ENCODE measurements around the gene CA7.
"Not testable (repeated sequence)": the region's sequence is repeated elsewhere in the genome, so short reads cannot be mapped to it uniquely, and the experiment has no call there.

CA7 gene

DNA sequence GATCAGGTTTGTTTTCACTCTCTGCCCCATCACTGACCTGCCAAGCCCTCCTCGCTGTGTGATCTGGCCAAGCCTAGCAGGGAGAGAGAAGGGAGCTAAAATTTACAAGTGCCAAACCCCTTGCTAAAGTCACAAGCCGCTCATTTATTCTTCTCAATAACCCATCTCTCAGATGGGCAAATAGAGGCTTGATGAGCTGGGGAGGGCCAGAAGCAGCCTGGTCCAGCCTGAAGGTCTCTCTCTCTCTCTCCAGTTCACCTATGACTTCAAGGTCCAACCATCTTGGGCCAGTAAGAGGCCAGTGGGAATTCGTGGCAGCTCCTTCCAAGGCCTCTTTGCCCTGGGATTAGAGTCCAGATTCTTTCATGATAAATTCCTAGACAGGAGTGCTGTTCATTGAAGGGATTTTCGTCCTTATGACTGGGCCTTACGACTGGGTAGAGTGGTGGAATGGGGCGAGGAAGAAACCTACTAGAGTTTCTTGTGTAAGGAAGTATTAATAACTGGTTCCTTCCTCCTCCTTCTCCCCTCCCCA lies 3.4 kb downstream of the CA7 start:
- DNase-seq: no peak

DNA sequence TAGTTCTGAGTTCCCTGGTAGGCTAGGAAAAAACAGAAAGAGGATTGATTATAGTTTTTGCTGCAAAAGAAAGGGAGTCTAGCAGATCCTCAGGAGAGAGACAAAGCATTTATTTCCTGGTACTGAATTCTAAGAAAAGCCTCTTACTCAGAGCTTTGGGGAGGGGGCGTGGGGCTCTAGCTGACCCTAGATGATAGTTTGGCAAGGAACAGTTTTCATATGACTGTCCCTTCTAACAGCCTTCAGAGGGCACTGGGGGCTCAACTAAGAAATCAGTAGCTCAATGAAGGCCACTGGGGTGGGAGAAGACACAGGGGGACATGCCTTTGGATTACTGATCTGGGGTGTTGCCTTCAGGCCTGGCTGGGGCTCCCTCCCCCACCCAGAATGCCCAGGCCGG lies 4.0 kb downstream of the CA7 start:
- DNase-seq: no peak

DNA sequence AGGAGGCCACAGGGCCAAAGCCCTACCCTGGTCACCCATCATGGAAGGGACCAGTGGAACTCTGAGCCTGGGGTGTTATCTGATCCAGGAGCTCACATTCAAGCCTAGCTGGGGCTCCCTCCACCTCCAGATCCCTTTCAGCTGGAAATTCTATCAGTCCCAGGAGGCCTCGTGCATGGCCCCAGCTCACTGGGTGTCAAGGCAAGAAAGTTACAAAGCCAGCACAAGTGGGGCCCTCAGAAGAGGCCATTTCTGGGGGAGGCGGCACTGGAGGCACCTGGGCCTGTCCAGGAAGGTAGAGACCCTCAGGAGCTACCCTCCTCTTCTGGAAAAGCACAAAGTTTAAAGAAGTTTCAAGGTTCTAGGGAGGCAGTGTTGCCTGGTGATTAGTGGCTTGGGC lies 4.8 kb downstream of the CA7 start:
- DNase-seq: no peak

DNA sequence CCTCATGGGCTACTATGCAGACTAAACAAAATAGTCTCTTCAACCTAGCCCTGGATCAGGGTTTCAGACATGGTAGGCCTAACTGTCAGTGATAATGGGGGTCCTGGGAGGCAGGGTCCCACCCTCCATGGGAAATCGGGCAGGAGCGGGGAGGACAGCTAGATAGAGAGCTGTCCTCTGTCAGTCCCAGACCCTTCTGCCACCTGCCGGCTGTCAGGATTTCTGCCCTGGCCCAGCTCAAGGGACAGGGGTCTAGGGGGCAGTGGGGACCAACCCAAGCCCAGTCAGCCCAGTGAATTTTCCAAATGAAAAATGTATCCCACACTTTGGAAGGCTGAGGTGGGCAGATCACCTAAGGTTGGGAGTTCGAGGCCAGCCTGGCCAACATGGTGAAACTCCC lies 5.3 kb downstream of the CA7 start:
- no peak for DNase-seq

DNA sequence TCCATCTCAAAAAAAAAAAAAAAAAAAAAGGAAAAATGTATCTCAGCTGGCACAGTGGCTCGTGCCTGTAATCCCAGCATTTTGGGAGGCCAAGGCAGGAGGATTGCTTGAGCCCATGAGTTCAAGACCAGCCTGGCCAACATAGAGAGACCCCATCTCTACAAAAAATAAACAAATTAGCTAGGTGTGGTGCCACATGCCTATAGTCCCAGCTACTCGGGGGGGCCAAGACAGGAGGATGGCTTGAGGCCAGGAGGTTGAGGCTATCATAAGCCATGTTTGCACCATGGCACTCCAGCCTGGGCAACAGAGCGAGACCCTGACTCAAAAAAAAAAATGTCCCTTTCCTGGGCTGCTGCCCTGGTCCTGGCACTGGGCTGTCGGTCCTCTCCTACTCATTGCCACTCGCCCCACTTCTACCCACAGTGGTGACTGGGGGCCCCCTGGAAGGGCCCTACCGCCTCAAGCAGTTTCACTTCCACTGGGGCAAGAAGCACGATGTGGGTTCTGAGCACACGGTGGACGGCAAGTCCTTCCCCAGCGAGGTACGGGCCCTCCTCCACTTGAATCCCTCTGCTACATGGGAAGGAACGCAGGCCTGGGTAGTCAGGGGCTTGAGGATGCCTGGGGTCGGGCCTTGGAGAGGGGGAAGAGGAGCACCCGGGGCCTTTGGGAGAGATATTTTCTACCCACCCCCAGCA lies 6.1 kb downstream of the CA7 start:
- no peak for DNase-seq

DNA sequence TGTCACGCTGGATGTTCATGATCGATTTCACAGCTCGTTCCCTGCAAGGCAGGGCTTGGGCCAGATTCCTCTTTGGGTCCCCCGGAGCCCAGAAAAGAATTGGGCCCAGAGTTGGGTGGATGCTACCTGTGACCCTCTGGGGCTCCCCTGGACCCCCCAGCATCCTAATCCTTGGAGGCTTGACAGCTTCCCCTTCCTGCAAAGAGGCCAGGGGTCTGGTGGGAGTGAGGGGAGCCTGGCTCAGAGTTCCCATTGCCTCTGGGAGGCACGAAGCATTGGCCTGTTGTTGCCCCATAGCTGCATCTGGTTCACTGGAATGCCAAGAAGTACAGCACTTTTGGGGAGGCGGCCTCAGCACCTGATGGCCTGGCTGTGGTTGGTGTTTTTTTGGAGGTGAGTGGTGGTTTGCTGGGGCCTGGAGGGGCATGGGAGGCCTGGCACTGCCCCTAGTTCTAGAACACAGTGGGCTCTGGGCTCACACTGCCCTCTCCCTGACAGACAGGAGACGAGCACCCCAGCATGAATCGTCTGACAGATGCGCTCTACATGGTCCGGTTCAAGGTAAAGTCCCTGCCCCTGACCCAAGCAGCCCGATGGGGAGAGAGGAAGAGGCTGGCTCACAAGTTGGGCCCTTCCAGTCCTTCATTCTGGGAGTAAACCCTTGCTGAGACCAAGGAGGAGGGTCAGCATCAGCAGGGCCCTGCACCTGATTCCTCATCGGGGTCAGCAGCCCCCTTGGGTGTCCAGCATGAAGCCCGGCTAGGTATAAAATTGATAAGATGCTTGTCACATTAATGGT lies 7.2 kb downstream of the CA7 start:
- DNase-seq: no peak

DNA sequence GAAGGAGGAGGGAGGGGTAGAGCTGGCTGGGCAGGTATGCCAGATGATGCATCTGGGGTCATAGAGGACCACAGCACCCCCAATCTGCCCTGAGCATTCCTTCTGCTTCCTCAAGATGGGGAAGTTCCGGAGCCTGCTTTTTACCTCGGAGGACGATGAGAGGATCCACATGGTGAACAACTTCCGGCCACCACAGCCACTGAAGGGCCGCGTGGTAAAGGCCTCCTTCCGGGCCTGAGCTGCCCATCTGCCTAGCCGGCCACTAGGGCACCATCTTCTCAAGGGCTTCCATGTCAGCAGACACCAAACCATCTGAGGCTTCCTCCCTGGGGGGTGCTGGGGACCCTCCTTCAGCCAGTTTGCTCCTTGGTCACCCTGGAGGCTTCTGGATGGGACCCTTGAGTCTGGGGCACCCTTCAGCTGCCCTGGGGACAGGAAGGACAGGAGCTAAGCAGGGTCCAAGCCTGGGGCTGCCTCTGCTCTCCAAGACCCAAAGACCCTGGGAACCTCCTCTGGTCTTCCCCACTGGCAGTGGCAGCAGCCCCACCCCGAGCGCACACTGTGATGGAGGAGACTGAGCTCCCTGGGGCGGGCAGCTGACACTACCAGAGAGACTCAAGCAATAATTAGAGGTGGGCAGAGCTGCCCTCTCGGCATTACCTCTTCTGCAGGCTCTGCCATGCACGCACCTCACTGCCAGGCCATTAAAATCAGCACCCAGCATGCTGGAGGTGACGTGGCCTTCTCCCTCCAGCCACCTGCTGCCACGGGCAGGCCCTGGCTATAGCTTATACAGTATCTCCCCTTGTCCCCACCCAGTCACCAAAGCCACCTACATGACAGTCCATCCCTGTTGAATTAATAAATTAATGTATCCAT lies 9.3 kb downstream of the CA7 start:
- DNase-seq: no peak

DNA sequence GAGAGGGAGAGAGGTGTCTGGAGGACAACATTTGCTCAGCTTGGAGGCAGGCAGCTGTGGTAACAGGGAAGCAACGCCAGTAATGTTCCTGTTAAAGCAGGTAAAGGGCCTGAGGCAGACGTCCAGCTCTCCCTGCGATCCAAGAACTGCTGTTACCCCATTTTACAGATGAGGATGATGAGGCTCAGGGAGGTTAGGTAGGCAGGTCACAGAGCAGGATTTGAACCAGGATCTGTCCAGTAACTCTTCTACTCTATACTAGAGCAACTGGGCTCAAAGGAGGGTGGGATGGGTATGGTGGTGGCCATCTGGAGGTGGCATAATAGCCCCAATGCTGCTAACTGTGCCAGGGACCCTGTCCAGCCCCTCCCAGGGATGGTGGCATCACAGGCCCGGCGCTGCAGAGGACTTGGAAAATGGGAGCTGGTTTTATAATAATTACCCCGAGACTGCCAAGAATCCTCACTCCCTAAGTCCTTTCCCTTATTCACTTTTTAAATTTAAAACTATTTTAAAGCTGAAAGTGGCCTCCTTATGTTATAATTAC lies 12.0 kb downstream of the CA7 start:
- no peak for DNase-seq

DNA sequence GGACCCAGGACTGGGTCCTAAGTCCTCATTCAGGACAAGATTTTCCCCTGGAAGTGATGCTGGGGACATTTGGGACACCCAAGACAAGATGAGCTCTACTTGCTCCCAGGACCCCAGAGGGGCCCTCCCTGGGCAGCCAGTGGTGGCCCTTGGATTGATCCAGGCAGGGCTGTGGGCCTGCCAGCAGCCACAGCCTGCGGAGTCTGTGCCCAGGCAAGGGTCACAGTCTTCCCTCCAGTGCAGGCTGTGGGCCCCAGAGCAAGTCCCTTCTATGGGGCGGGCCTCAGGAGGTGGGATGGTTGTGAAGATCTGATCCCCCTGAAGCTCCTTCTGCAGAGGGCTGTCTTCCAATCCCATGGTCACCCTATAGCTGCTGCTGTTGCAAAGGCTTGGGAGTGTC lies 12.6 kb downstream of the CA7 start:
- no peak for DNase-seq

DNA sequence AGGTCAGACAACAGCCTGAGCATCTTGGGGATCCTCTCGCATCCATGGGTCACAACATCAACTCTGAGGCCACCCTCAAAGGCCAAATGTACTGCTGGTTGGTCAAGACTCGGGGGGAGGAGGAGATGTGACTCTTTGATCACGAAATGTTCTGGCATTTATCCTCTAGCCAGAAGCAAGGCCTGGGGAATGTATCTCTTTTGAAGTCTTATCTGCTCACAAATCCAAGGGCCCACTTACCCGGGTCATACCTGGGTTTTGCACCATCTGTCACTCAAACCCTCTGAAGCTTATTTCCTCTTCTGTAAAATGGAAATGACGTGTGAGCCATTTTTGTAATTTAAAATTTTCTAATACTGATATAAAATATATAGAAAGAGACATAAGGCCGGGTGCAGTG lies 13.2 kb downstream of the CA7 start:
- no peak for DNase-seq

DNA sequence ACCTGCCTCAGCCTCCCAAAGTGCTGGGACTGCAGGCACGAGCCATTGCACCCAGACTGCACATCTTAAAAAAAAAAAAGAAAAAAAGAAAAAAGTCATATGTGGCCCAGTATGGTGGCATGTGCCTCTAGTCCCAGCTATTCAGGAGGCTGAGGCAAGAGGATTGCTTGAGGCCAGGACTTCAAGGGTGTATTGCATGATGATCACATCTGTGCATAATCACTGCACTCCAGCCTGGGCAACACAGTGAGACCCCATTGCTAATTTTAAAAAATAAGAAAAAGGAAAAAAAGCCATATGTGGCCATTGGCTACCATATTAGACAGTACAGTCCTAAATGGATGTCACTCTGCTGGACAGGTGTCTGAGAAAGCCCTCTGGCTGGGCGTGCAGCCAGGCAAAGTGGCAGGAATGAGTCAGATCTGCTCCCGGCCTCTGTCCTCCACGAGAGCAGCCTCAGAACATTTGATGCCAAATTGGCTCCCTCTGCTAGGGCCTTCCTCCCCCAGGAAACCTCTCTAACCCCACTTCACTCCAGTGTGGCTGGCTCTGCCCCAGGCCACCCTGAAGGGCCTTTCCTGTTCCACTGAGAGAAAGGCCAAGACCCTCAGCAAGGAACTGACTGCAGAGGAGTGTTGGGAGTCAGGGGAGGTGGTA lies 14.7 kb downstream of the CA7 start:
- no peak for DNase-seq

DNA sequence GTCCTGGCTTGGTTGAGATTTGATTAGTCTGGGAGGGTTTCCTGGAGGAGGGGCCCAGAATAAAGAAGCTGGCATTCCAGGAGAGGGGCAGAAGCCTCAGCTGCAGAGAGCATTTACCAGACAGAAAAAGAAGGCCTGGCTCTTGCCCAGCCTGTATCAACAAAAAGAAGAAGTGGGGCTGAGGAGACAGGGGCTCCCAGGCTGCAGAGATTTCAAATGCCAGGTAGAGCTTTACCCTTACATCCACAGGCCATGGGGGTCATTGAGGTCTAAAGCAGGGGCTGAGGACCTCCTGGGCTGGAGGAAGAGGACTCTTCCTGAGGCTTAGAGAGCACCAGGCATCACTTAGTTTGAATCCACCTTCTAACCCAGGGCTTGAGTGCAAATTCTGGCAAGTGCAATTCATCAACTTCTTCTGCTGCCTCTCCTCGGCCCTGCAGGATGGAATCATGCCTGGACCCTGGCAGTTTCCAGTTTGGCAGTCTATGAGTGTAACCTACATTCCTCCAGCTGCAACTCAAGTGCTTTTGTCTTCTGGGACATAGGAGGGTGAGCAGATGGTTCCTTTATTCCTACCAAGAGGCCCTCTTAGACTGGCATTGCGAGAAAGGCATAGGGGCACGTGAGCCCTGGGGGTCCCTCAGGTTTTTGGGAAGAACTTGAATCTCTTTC lies 15.3 kb downstream of the CA7 start:
- DNase-seq: no peak

DNA sequence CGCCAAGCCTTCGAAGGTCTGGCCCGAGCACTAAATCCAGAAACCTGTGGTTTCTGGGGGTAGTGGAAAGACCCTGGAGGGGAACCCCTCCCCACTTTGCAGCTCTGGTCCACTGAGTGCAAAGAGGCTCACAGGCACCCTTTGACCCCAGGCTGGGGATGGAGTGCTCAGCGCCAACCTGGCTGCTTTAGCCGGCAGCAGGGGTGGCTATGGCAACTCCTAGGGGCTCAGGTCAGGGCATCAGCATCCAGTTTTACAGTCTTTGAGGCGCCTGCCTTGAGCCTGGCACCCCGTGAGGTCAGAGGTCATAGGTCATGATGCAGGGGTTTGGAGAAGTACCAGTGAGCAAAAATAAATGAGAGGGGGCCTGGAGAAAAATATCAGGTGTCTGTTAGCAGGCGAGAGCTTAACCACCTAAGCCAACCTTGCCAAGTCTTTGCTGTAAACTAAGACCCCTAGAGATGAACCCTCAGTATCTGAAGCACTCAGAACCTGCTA lies 17.9 kb downstream of the CA7 start:
- no peak for DNase-seq

DNA sequence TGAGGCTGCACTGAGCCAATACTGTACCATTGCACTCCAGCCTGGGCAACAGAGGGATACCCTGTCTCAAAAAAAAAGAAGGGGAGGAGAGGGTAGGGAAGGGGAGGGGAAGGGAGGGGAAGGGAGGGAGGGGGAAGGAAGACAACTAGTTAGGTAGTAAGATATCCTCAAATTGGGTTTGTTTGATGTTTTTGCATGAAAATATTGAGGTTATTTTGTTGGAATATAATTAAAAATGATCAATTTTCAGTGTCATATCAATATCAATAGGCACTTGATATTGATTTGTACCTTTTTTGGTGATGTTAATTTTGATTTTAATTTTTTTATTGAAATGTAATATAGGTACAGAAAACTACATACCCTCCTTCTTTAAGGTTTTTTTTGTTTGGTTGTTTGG lies 19.5 kb downstream of the CA7 start:
- DNase-seq: no peak

DNA sequence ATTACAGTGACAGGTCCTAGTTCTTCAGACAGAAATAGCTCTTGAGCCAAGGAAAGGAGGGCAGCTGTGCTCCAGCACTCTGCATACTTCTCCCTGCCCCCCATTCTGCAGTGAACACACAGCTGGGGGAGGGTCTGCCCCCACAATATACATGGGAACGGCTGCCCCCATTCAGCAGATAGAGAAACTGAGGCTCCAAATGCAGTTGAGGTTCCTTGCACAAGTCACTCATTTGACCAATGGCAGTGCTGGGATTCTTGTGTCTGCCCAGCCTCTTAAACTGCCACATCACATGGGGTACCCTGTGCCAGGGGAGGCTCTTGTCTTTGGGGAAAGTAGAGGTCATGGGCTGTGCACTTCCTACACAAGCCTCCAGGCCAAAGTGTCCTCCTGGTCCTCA lies 25.2 kb downstream of the CA7 start:
- DNase-seq: no peak

DNA sequence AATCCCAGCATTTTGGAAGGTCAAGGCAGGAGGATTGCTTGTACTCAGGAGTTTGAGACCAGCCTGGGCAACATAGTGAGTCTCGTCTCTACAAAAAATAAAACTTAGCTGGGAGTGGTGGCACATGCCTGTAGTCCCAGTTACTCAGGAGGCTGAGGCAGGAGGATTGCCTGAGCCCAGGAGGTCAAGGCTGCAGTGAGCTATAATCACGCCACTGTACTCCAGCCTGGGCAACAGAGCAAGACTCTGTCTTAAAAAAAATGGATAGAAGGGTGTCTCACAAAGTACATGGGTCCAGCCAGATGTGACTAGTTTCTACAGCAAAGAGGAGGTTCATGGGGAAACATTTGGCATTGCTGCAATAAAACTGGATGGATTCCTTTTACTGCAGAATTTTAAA lies 27.1 kb downstream of the CA7 start:
- not testable (repeated sequence) for DNase-seq

DNA sequence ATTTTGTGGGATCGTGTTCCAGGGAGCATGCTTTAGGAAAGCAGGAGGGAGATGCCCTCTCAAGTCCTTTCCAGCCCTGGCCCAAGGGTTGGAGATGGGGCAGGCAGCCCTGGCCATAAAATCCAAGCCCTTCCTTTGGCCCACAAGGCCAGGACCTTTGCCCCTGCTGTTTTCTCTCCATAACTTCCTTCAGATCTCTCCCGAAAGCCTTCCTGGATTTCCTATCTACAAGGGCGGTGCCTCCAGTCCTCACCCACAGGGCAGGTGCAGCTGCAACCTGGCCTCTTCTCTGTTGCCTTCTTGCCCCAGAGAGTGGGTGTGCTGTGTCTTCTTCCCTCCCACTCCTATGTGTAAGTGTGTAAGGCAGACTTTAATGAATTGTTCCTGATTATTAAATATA lies 27.6 kb downstream of the CA7 start:
- DNase-seq: no peak

DNA sequence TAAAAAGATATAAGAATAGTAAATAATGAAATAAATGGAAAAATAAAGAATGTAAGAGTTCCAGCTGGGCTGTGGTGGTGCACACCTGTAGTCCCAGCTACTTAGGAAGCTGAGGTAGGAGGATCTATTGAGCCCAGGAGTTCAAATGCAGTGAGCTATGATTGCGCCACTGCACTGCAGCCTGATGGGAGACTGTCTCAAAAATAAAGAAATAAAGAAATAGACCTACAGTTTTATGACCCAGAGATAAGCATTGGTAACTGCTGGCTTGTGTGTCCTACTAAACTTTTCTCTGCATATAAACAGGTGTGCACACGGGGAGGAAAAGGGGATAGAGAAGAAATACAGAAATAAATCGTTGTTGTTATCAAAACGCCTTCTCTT lies 28.3 kb downstream of the CA7 start:
- DNase-seq: no peak

DNA sequence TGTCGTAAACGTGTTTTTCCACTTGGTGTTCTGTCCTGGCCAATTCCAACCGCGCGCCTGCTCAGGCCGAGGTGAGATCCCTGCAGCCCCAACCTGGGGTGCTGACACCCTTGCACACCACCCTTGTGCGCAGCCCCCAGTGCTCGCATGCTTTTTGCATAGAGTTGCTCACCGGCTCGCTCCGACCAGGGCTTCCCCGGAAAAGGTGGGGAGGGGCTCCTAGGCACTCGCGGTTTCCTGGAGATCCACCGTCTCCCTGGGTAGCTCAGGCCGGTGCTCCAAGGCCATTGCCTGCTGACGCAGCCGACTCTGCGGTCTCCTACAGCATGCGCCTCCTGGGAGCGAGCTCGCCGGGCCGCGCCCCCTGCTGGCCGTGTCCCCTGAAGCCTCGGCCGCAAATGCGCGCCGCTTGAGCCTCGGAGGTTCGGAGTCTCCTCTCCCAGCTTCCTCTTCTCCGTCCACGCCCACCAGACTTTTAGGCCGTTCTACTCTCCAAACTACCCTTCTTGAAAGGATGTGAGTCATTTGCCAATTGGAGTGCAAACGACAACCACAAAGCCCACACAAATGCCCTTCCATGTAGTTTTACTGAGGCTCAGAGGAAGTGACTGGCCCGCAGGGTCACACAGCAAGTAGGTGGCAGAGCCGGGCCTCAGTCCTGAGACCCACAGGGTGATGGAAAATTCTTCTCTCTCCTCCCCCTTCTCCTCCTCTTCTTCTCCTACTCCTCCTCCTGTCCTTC lies 28.9 kb downstream of the CA7 start:
- DNase-seq: peak; percentile 87

DNA sequence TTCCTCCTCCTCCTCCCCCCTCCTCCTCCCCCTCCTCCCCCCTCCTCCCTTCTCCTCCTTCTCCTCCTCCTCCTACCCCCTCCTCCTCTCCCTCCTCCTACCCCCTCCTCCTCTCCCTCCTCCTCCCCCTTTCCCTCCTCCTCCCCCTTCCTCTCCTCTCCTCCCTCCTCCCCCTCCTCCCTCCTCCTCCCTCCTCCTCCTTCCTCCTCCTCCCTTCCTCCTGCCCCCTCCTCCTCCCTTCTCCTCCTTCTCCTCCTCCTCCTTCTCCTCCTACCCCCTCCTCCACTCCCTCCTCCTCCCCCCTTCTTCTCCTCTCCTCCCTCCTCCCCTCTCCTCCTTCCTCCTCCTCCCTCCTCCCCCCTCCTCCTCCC lies 29.5 kb downstream of the CA7 start:
- no peak for DNase-seq

Data from stimulated activated CD4-positive, alpha-beta T cell treated with anti-CD3 and anti-CD28 coated beads, Interleukin-12 subunit alpha, Interleukin-12 subunit beta, amount 100 ng/mL, for 4 hours (primary cell).